ENCODE results near the gene KIF26B.

The KIF26B gene

DNA sequence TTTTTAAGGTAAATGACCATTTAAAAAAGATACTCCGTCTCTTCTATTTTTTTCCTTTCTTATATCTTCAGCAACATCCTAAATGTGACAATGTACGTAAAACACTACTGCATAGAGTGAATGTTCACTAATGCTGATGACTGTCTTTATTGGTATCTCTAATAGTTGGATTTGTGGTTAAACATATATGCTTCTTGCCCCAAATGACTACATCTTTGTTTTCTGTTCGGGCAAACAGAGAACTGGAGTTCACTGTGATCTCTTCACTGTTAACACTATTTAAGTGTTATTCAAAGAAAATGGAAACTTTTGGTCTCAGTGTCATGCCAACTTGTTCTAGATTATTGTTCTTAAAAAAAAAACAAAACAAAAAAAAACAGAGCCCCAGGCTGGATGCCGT is 109.4 kb downstream of the KIF26B start:
- Histone ChIP-seq H3K27ac (ENCODE audit: low read depth, low read length) (no peak overlapping the region), H3K36me3 (ENCODE audit: control insufficient read depth, insufficient read depth, low read length) (no peaks in the 10 kb centered on the region), H3K27me3 (ENCODE audit: control insufficient read depth, insufficient read depth, low read length) (no peaks in the 10 kb centered on the region), H3K4me3 (ENCODE audit: low read depth, low read length) (no peak overlapping the region), H3K9me3 (ENCODE audit: control insufficient read depth, insufficient read depth, low read depth, low read length) (no peaks in the 10 kb centered on the region), H3K9ac (ENCODE audit: low read length) (no peak overlapping the region), H3K4me1 (ENCODE audit: control insufficient read depth, insufficient read depth, low read length) (peaks cover 28% of the 10 kb centered on the region; the same call in 1 of the 2 replicates)

GRCh38 chr1:245266105-245266504 is 111.3 kb downstream of the KIF26B start:
- H3K9ac ChIP-seq (ENCODE audit: low read length), result no peak overlapping the region
- no peak overlapping the region for H3K4me3 ChIP-seq (ENCODE audit: low read depth, low read length)
- no peaks in the 10 kb centered on the region for H3K36me3 ChIP-seq (ENCODE audit: control insufficient read depth, insufficient read depth, low read length)
- no peaks in the 10 kb centered on the region for H3K27me3 ChIP-seq (ENCODE audit: control insufficient read depth, insufficient read depth, low read length)
- peaks cover 3% of the 10 kb centered on the region for H3K9me3 ChIP-seq (ENCODE audit: control insufficient read depth, insufficient read depth, low read depth, low read length)
- H3K27ac ChIP-seq (ENCODE audit: low read depth, low read length), result no peak overlapping the region
- H3K4me1 ChIP-seq (ENCODE audit: control insufficient read depth, insufficient read depth, low read length), result peaks cover 24% of the 10 kb centered on the region; the same call in 1 of the 2 replicates

- Histone ChIP-seq H3K27me3 (ENCODE audit: control insufficient read depth, insufficient read depth, low read length) (no peaks in the 10 kb centered on the region), H3K27ac (ENCODE audit: low read depth, low read length) (no peak overlapping the region), H3K4me3 (ENCODE audit: low read depth, low read length) (no peak overlapping the region), H3K4me1 (ENCODE audit: control insufficient read depth, insufficient read depth, low read length) (peaks cover 8% of the 10 kb centered on the region; the same call in 1 of the 2 replicates), H3K36me3 (ENCODE audit: control insufficient read depth, insufficient read depth, low read length) (no peaks in the 10 kb centered on the region), H3K9me3 (ENCODE audit: control insufficient read depth, insufficient read depth, low read depth, low read length) (peaks cover 6% of the 10 kb centered on the region), H3K9ac (ENCODE audit: low read length) (no peak overlapping the region)
These were observed 115.3 kb downstream of the KIF26B start for GRCh38 chr1:245270063-245270462.

DNA sequence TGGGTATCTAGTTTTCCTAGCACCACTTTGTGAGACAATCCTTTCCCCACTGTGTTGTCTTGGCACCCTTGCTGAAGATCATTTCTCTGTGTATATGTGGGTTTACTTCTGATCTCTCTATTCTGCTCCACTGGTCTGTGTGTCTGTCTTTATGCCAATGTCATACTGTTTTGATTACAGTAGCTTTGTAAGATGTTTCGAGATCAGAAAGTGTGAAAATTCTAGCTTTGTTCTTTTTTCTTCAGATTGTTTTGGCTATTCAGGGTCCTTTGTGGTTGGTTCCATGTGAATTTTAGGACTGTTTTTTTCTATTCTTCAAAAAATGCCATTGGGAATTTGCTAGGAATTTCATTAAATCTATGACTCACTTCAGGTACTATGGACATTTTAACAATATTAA is 116.2 kb downstream of the KIF26B start:
- Histone ChIP-seq H3K9me3 (ENCODE audit: control insufficient read depth, insufficient read depth, low read depth, low read length) (peaks cover 6% of the 10 kb centered on the region), H3K4me3 (ENCODE audit: low read depth, low read length) (no peak overlapping the region), H3K27me3 (ENCODE audit: control insufficient read depth, insufficient read depth, low read length) (no peaks in the 10 kb centered on the region), H3K9ac (ENCODE audit: low read length) (no peak overlapping the region), H3K4me1 (ENCODE audit: control insufficient read depth, insufficient read depth, low read length) (peaks cover 8% of the 10 kb centered on the region; the same call in 1 of the 2 replicates), H3K36me3 (ENCODE audit: control insufficient read depth, insufficient read depth, low read length) (no peaks in the 10 kb centered on the region), H3K27ac (ENCODE audit: low read depth, low read length) (no peak overlapping the region)

GRCh38 chr1:245272676-245273075 is 117.9 kb downstream of the KIF26B start:
- Histone ChIP-seq H3K4me3 (ENCODE audit: low read depth, low read length) (no peak overlapping the region), H3K9ac (ENCODE audit: low read length) (no peak overlapping the region), H3K4me1 (ENCODE audit: control insufficient read depth, insufficient read depth, low read length) (peaks cover 9% of the 10 kb centered on the region; the same call in 1 of the 2 replicates), H3K27me3 (ENCODE audit: control insufficient read depth, insufficient read depth, low read length) (no peaks in the 10 kb centered on the region), H3K36me3 (ENCODE audit: control insufficient read depth, insufficient read depth, low read length) (no peaks in the 10 kb centered on the region), H3K9me3 (ENCODE audit: control insufficient read depth, insufficient read depth, low read depth, low read length) (peaks cover 6% of the 10 kb centered on the region), H3K27ac (ENCODE audit: low read depth, low read length) (no peak overlapping the region)

- Histone ChIP-seq H3K27ac (ENCODE audit: low read depth, low read length) (no peak overlapping the region), H3K9me3 (ENCODE audit: control insufficient read depth, insufficient read depth, low read depth, low read length) (no peaks in the 10 kb centered on the region; the same call in 1 of the 2 replicates), H3K4me3 (ENCODE audit: low read depth, low read length) (no peak overlapping the region), H3K27me3 (ENCODE audit: control insufficient read depth, insufficient read depth, low read length) (no peaks in the 10 kb centered on the region), H3K36me3 (ENCODE audit: control insufficient read depth, insufficient read depth, low read length) (no peaks in the 10 kb centered on the region), H3K4me1 (ENCODE audit: control insufficient read depth, insufficient read depth, low read length) (peaks cover 9% of the 10 kb centered on the region; the same call in 1 of the 2 replicates), H3K9ac (ENCODE audit: low read length) (no peak overlapping the region)
These were observed 121.7 kb downstream of the KIF26B start for GRCh38 chr1:245276445-245276844.

DNA sequence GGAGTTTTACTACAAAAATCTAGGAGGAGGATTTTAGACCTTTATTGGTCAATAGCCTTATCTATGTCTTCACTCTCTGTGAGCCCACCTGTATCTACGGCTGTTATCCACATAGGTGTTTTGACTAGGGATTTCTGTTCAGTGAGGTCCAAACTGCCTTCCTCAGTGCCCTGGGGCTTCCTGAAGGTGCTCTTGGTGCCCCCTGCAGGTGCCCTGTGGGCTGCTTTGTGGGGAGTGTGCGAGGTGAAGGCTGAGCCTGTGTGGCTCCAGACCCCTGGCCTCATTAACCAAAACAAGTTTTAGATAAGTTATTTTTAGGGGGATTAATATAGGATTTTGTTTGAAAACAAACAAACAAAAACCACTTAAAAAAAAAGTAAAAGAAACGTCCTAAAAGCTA is 122.5 kb downstream of the KIF26B start:
- Histone ChIP-seq H3K4me3 (ENCODE audit: low read depth, low read length) (no peak overlapping the region), H3K9me3 (ENCODE audit: control insufficient read depth, insufficient read depth, low read depth, low read length) (no peaks in the 10 kb centered on the region), H3K27me3 (ENCODE audit: control insufficient read depth, insufficient read depth, low read length) (no peaks in the 10 kb centered on the region), H3K27ac (ENCODE audit: low read depth, low read length) (no peak overlapping the region), H3K9ac (ENCODE audit: low read length) (no peak overlapping the region), H3K36me3 (ENCODE audit: control insufficient read depth, insufficient read depth, low read length) (no peaks in the 10 kb centered on the region), H3K4me1 (ENCODE audit: control insufficient read depth, insufficient read depth, low read length) (peaks cover 9% of the 10 kb centered on the region; the same call in 1 of the 2 replicates)

- Histone ChIP-seq H3K36me3 (ENCODE audit: control insufficient read depth, insufficient read depth, low read length) (no peaks in the 10 kb centered on the region), H3K4me3 (ENCODE audit: low read depth, low read length) (no peak overlapping the region), H3K9ac (ENCODE audit: low read length) (no peak overlapping the region), H3K27me3 (ENCODE audit: control insufficient read depth, insufficient read depth, low read length) (no peaks in the 10 kb centered on the region), H3K27ac (ENCODE audit: low read depth, low read length) (no peak overlapping the region), H3K4me1 (ENCODE audit: control insufficient read depth, insufficient read depth, low read length) (peaks cover 9% of the 10 kb centered on the region; the same call in 1 of the 2 replicates), H3K9me3 (ENCODE audit: control insufficient read depth, insufficient read depth, low read depth, low read length) (peaks cover 4% of the 10 kb centered on the region; the same call in 1 of the 2 replicates)
These were observed 124.1 kb downstream of the KIF26B start for GRCh38 chr1:245278846-245279245.

DNA sequence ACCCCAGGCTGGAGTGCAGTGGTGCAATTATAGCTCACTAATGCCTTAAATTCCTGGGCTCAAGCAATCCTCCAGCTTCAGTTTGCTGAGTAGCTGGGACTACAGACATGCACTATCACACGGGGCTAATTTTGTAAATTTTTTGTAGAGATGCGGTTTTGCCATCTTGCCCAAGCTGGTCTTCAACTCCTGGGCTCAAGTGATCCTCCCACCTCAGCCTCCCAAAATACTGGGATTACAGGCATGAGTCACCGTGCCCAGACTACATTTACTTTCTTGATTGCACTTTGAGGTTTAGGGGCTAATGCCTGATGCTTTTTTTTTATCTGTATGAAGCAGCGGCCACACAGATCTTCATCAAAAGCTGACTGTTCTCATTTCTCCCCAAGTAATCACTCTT is 124.6 kb downstream of the KIF26B start:
- no peak overlapping the region for H3K27ac ChIP-seq (ENCODE audit: low read depth, low read length)
- H3K4me1 ChIP-seq (ENCODE audit: control insufficient read depth, insufficient read depth, low read length), result peaks cover 9% of the 10 kb centered on the region; the same call in 1 of the 2 replicates
- no peaks in the 10 kb centered on the region for H3K27me3 ChIP-seq (ENCODE audit: control insufficient read depth, insufficient read depth, low read length)
- peaks cover 4% of the 10 kb centered on the region; the same call in 1 of the 2 replicates for H3K9me3 ChIP-seq (ENCODE audit: control insufficient read depth, insufficient read depth, low read depth, low read length)
- no peaks in the 10 kb centered on the region for H3K36me3 ChIP-seq (ENCODE audit: control insufficient read depth, insufficient read depth, low read length)
- no peak overlapping the region for H3K9ac ChIP-seq (ENCODE audit: low read length)
- H3K4me3 ChIP-seq (ENCODE audit: low read depth, low read length), result no peak overlapping the region

DNA sequence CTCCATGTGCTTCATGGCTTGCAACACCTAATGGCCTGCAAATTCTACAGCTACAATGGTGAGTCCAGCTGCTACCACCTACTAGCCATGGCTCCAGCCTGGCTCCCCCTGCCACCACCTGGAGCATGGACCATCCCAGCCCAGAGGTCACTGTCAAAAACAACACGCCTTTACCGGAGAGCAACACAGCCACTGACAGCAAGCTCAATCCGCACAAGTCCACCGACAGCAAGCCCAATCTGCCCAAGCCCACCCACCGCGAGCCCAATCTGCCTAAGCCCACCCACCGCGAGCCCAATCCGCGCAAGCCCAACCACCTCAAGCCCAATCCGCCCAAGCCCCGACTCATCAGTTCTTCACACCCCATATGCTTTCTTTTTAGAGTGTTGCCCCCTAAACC is 128.2 kb downstream of the KIF26B start:
- no peaks in the 10 kb centered on the region for H3K27me3 ChIP-seq (ENCODE audit: control insufficient read depth, insufficient read depth, low read length)
- no peak overlapping the region for H3K9ac ChIP-seq (ENCODE audit: low read length)
- no peaks in the 10 kb centered on the region for H3K36me3 ChIP-seq (ENCODE audit: control insufficient read depth, insufficient read depth, low read length)
- no peak overlapping the region for H3K4me3 ChIP-seq (ENCODE audit: low read depth, low read length)
- H3K27ac ChIP-seq (ENCODE audit: low read depth, low read length), result no peak overlapping the region
- no peaks in the 10 kb centered on the region for H3K4me1 ChIP-seq (ENCODE audit: control insufficient read depth, insufficient read depth, low read length)
- H3K9me3 ChIP-seq (ENCODE audit: control insufficient read depth, insufficient read depth, low read depth, low read length), result peaks cover 4% of the 10 kb centered on the region; the same call in 1 of the 2 replicates

DNA sequence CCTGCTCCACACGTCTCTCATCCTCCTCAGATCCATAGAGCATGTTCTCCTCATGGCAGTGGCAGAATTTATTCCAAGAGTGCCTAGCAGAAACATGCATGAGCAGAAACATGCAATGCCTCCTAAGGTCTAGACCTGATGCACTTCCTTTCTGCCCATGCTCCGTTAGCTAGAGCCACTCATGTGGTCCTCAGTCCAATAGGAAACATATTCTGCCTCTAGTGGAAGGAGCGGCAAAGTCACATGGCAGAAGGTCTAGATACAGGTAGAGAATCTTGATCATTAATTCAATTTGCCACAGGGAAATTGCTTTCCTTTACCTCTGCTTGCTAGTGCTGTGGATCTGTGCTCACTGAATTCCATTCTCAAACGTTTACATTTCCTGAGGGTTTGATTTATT is 130.4 kb downstream of the KIF26B start:
- Histone ChIP-seq H3K4me3 (ENCODE audit: low read depth, low read length) (no peak overlapping the region), H3K27ac (ENCODE audit: low read depth, low read length) (no peak overlapping the region), H3K36me3 (ENCODE audit: control insufficient read depth, insufficient read depth, low read length) (no peaks in the 10 kb centered on the region), H3K9me3 (ENCODE audit: control insufficient read depth, insufficient read depth, low read depth, low read length) (peaks cover 4% of the 10 kb centered on the region; the same call in 1 of the 2 replicates), H3K4me1 (ENCODE audit: control insufficient read depth, insufficient read depth, low read length) (peaks cover 8% of the 10 kb centered on the region; the same call in 1 of the 2 replicates), H3K9ac (ENCODE audit: low read length) (no peak overlapping the region), H3K27me3 (ENCODE audit: control insufficient read depth, insufficient read depth, low read length) (no peaks in the 10 kb centered on the region)

Measured in HUES6 (cell line).